Left lung (tissue), 10 donors: ENCODE measurements around the gene PRELP. TPM values are rescaled to one million over a fixed set of nuclear protein-coding genes. Genes with fewer than 3 reads are reported as not detected.
"Not testable (repeated sequence)": the region's sequence is repeated elsewhere in the genome, so short reads cannot be mapped to it uniquely, and the experiment has no call there.

Experiments used
- ATAC-seq: fragments of 200-7000 bp; cut with Tn5 transposase; one replicate; pipeline ENCODE4 v1.9.1; 2020; ENCODE audit warnings: moderate library complexity
- DNase-seq, 4 donors: peaks; one replicate each; pipeline ENCODE4 v3.0.0-alpha.2; 2013 to 2020
- H3K27ac ChIP-seq, 2 donors: fragments of 200-600 bp; sonication (generic) in 1 of 2; one replicate each; pipeline versions ENCODE4 v1.5.0 to v1.8.0; 2020 to 2021
- H3K27me3 ChIP-seq, 2 donors: fragments of 200-600 bp; sonication (generic) in 1 of 2; one replicate each; pipeline versions ENCODE4 v1.5.0 to v1.8.0; 2020 to 2021
- H3K36me3 ChIP-seq, 2 donors: fragments of 200-600 bp; sonication (generic) in 1 of 2; one replicate each; pipeline versions ENCODE4 v1.5.0 to v1.8.0; 2020 to 2021
- H3K4me1 ChIP-seq, 2 donors: fragments of 200-600 bp; one replicate each; pipeline ENCODE4 v1.8.0; 2021
- H3K4me3 ChIP-seq, 2 donors: fragments of 200-600 bp; sonication (generic) in 1 of 2; one replicate each; pipeline versions ENCODE4 v1.5.0 to v1.8.0; 2020 to 2021; ENCODE audit warnings: mild to moderate bottlenecking in 1 of 2
- H3K9me3 ChIP-seq, 2 donors: fragments of 200-600 bp; sonication (generic) in 1 of 2; one replicate each; pipeline versions ENCODE4 v1.5.0 to v1.8.0; 2020 to 2021
- intact Hi-C, 2 donors: fragments of 100-400 bp; cut with DNase I; formaldehyde crosslinking; loops; one replicate each; pipeline versions ENCODE4 v1.11.2 to v1.14.2; 2022
- polyA plus RNA-seq, 6 donors: library from polyadenylated mRNA; unstranded; fragments of 120-200 nt; gene quantifications; one replicate each; pipeline ENCODE4 v1.2.1, GENCODE V29; 2013; ENCODE audit not compliant: insufficient read length in 6 of 6
- total RNA-seq, 2 donors: library from RNA; stranded (reverse); fragmentation: NEBNext Ultra II Directional; extraction: Animal tissue kit (Norgen Biotek cat#: 25700); gene quantifications; one replicate each; pipeline ENCODE4 v1.2.1, GENCODE V29; 2021
- TF ChIP-seq, protein P1 (sequence below), 2 donors: fragments of 200-600 bp; sonication (generic) in 1 of 2; IDR thresholded peaks; one replicate each; pipeline versions ENCODE4 v1.5.0 to v1.8.0; 2021; ENCODE audit warnings: antibody characterized with exemption in 2 of 2
- donor health status: DM: no; HTN: yes; CAD: no.
- donor health status: DM: no; HTN: no; CAD: no.

The PRELP gene
- total and polyA plus RNA-seq, 8 donors: 1.3 to 20.5 (median 2.4) TPM

DNA sequence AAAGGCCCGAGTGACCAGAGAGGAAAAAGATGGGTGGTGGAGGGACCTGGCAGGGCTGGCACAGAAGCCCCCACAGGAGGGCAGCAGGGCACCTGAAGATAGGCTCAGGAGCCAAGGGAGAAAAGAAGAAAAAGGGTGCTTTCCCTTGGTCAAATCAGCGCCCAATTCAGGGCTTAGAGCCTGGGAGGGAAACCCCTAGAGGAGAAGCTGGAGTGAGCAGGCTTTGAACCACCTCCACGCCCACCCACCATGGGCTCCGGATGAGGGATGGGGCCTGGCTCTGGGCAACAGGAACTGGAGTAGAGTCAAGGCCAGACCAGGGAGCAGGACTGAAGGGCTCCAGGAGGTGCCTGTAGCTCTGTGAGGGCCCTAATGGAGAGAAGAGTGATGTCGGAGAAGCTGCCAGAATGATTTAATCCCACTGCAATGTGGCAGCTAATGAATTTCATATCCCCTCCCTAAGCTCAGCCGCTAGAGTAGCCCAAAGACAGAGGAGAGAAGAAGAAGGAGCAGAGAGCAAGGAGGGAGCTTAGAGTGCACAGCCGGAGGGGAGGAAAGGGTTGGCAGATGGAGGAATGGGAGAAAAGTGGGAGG, 12.0 kb upstream of the PRELP start:
- H3K36me3 ChIP-seq: no peaks in the 10 kb centered on the region
- peak; percentile 37 for ATAC-seq
- H3K4me1 ChIP-seq: peaks cover 6 to 10% of the 10 kb centered on the region in 2 donors
- peaks cover 0 to 16% of the 10 kb centered on the region in 2 donors for H3K27me3 ChIP-seq
- intact Hi-C loops: no loop called here
- no peaks in the 10 kb centered on the region for H3K9me3 ChIP-seq
- TF ChIP-seq, protein P1, sequence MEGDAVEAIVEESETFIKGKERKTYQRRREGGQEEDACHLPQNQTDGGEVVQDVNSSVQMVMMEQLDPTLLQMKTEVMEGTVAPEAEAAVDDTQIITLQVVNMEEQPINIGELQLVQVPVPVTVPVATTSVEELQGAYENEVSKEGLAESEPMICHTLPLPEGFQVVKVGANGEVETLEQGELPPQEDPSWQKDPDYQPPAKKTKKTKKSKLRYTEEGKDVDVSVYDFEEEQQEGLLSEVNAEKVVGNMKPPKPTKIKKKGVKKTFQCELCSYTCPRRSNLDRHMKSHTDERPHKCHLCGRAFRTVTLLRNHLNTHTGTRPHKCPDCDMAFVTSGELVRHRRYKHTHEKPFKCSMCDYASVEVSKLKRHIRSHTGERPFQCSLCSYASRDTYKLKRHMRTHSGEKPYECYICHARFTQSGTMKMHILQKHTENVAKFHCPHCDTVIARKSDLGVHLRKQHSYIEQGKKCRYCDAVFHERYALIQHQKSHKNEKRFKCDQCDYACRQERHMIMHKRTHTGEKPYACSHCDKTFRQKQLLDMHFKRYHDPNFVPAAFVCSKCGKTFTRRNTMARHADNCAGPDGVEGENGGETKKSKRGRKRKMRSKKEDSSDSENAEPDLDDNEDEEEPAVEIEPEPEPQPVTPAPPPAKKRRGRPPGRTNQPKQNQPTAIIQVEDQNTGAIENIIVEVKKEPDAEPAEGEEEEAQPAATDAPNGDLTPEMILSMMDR (IDR thresholded peaks at IDR 0.05): no peak
- DNase-seq: no peak
- H3K4me3 ChIP-seq: no peak overlapping the region
- H3K27ac ChIP-seq: peak overlapping the region in 1 of 2 donors; percentile 65

DNA sequence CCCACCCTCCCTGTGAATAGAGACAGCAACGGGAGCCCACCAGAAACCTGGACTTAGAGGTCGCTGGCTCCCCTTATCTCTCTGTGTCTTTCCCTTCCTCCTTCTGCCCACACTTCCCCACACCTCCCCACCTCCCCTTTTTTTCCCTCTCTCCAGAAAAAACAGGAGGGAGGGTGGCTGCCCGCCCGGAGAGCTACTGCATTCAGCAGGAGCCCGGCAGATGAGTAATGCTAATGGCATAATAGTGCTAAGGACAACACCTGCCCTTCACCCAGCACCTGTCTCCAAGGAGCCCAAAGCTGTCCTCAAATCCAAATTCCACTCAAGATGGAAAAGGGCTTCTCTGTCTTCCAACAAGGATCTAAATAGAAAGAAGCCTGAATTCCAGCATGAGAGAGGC, 11.4 kb upstream of the PRELP start:
- Histone ChIP-seq H3K27me3 (peaks cover 0 to 9% of the 10 kb centered on the region in 2 donors), H3K27ac (peak overlapping the region in 1 of 2 donors; percentile 65), H3K4me1 (peaks cover 6 to 10% of the 10 kb centered on the region in 2 donors), H3K4me3 (no peak overlapping the region), H3K9me3 (no peaks in the 10 kb centered on the region), H3K36me3 (no peaks in the 10 kb centered on the region)
- intact Hi-C loops: no loop called here
- ATAC-seq (peak; percentile 5), DNase-seq (no peak)
- TF ChIP-seq, protein P1 (IDR thresholded peaks at IDR 0.05): no peak

DNA sequence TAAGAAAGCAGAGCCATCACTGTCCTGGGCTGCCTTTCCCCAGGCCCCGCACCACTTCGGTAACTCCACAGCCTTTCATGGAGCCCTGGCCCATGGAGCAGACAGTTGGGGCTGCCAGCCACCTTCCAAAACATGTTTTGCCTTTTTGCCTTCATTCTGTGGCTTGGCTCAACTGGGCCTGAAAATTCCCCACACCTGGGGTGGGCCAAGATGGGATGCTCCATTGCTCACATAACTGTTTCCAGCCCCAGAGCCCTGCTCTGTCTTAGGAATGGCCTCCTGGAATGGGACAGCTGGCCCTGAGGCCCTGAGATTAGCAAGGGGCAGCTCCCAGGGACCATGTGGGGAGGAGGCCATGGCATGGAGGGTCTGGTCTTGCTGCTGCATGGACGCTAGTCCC, 10.9 kb upstream of the PRELP start:
- peak overlapping the region in 1 of 2 donors; percentile 69 for H3K27ac ChIP-seq
- H3K27me3 ChIP-seq: peaks cover 0 to 8% of the 10 kb centered on the region in 2 donors
- DNase-seq (no peak), ATAC-seq (no peak)
- no peaks in the 10 kb centered on the region for H3K36me3 ChIP-seq
- TF ChIP-seq, protein P1 (IDR thresholded peaks at IDR 0.05): no peak
- no peaks in the 10 kb centered on the region for H3K9me3 ChIP-seq
- intact Hi-C loops: no loop called here
- H3K4me1 ChIP-seq: peaks cover 6 to 10% of the 10 kb centered on the region in 2 donors
- no peak overlapping the region for H3K4me3 ChIP-seq

DNA sequence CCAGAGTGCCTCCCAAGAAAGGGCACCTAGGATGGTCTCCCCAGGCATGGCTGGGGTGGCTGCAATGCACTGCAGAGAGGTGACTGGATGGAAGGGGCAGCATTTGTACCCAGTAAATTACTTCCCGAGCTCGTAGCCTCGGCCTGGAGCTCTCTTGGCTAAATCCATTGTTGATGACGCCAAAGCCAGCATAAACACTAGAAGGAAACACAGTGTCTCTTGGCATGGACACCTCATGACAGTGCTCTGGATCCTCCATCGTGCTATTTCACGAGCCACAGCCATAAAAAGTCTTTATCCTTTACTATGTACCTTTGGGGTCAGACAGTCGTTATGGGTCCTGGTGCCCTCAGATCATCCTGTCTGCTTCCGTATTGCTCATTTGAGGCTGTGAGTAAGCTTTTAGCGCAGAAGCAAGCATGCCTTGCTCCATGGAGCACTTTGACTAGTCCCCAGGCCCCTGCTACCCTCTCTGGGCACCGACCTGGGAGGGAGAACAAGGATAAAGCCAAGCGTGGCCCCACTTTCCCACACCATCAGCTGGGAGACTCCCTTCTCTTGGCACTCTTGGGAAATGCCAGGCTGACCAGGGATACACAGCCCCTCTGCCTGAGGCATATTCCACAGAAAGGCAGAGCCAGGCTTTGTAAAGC, 10.3 kb upstream of the PRELP start:
- TF ChIP-seq, protein P1 (IDR thresholded peaks at IDR 0.05): no peak
- Histone ChIP-seq H3K27ac (peak overlapping the region in 1 of 2 donors; percentile 69), H3K4me1 (peaks cover 6 to 10% of the 10 kb centered on the region in 2 donors), H3K4me3 (no peak overlapping the region), H3K27me3 (peaks cover 0 to 8% of the 10 kb centered on the region in 2 donors), H3K36me3 (no peaks in the 10 kb centered on the region), H3K9me3 (no peaks in the 10 kb centered on the region)
- DNase-seq (peak in 1 of 4 donors; percentile 44), ATAC-seq (no peak)
- intact Hi-C loops: no loop called here

DNA sequence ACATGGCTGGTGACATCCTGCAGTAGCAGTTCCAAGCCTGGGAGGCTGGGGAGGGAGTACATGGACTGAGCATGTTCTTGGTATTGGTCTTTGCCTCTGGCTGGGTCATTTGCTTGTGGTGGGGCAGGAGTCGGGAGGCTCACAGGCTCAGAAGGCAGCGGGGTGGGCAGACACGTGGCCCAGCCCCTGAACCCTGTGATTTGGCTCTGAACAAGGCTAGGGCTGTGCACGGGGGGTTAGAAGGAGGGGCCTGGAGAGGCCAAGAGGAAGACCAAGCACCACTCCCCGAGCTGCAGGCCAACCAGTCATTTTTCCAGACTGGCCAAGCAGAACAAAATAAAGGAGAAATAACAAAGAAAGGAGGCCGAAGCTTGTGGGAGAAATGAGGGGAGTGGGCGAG, 9.7 kb upstream of the PRELP start:
- Histone ChIP-seq H3K27ac (peak overlapping the region in 1 of 2 donors; percentile 69), H3K9me3 (no peaks in the 10 kb centered on the region), H3K36me3 (no peaks in the 10 kb centered on the region), H3K4me3 (no peak overlapping the region), H3K27me3 (peaks cover 0 to 8% of the 10 kb centered on the region in 2 donors), H3K4me1 (peaks cover 6 to 10% of the 10 kb centered on the region in 2 donors)
- intact Hi-C loops: no loop called here
- TF ChIP-seq, protein P1 (IDR thresholded peaks at IDR 0.05): no peak
- DNase-seq: peak in 2 of 4 donors; percentile 46 to 59
- peak; percentile 43 for ATAC-seq

DNA sequence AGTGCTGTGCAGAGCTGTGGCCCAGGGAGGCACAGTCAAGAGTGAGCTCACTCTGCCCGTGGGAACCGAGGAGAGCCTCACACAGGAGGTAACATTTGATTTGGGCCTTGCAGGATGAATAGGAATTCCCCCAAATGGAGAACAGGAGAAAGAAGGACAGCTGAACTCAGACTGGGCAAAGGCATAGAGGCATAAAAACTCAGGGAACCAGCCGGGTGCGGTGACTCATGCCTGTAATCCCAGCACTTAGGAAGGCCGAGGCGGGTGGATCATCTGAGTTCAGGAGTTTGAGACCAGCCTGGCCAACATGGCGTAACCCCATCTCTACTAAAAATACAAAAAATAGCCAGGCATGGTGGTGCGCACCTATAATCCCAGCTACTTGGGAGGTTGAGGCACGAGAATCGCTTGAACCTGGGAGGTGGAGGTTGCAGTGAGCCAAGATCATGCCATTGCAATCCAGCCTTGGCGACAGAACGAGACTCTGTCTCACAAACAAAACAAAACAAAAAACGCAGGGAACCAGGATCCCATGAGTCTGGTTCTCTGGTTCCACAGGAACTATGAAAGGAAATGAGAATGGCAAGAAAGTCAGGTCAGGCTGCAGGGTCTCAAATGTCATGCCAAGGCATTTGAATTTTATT, 8.6 kb upstream of the PRELP start:
- H3K36me3 ChIP-seq, intact Hi-C loops, ATAC-seq, DNase-seq, H3K9me3 ChIP-seq, H3K4me3 ChIP-seq, H3K4me1 ChIP-seq: not testable (repeated sequence)
- peak overlapping the region in 1 of 2 donors; percentile 50 for H3K27ac ChIP-seq
- peaks cover 0 to 11% of the 10 kb centered on the region in 2 donors for H3K27me3 ChIP-seq
